NCI-H82 treated with DMSO at 0.1 percent for 48 hours (cell line): ENCODE results near the gene TMEM150B.
A peak's percentile ranks its signal among the peaks of the same experiment; 100 is the strongest.
"Not testable (repeated sequence)": the region's sequence is repeated elsewhere in the genome, so short reads cannot be mapped to it uniquely, and the experiment has no call there.

ENCODE experiments used
- DNase-seq: peaks from one replicate; lab custom pipeline; 2025; ENCODE audit not compliant: unreplicated experiment; lab: John Stamatoyannopoulos, UW

TMEM150B gene

GRCh38 chr19:55339889-55340783, 15.0 kb upstream of the TMEM150B start:
- no peak for DNase-seq

DNA sequence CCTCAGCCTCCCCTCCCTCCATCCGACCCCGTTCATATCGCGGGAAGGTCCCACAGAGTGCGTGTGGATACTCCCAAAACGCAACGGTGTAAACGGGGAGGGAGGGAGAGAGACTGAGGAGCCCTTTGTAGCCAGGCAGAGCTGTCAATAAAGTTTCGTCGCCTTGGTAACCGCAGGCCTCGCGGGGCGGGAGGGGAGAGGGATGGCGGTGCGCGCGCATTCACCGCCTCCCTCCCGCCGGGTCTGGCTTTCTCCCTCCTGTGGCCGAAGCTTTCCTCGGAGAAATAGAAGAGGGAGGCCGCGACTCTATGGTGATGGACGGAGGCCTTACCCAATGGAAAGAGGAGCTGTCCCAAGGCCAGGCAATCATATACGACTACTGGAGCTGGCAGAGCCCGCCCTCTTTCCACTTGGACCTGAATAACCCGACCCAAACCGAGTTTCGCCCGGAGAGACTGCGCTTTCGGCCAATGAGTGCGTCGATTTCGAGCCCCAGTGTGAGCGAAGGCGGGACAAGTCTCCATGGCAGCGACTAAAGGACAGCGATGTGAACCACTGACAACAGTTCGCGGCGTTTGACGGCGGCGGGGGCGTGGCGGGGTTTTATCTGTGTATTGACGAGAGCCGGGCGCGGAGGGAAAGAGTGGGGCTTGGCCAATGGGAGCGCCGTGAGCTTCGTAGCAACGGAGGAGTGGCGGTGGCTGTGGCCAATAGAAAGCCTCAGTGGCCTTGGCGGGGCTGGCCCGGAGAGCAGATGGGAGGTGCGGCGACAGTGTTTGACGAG, 14.2 kb upstream of the TMEM150B start, which contains the start of gene KMT5C:
TSS of gene KMT5C (plus strand) at position 772 of the 784 bp plus-strand sequence. CDS start 2,061 bp downstream, outside the sequence.
- peak; percentile 99 for DNase-seq

GRCh38 chr19:55336101-55336500, 11.0 kb upstream of the TMEM150B start:
- no peak for DNase-seq

DNA sequence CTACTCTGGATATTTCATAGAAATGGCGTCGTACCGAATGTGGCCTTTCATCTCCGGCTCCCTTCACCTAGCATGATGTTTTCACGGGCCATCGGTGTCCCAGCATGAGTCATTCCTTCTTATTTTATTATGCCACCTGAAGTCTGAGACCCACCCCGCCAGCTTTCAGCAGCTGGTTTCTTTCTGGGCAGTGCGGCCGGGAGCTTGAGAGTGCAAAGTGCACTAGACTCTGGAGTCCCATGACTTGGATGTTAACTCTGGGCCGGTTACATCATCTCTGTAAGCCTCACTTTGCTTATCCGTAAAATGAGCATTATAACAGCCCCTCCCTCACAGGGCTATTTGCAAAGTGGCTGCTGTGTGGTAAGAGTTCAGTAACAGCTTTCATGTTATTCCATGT, 8.7 kb upstream of the TMEM150B start:
- DNase-seq, result no peak

DNA sequence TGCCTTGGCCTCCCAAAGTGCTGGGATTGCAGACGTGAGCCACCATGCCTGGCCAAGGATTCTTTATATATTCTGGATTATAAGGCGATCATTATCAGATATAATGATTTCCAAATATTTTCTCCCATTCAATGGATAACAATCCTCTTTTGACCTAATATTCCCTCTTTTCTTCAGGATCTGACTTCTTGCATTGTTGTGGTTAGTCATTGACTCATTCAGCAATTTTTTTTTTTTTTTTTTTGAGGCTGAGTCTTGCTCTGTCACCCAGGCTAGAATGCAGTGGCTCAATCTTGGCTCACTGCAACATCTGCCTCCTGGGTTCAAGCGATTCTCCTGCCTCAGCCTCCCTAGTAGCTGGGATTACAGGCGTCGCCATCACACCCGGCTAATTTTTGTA, 4.7 kb upstream of the TMEM150B start:
- not testable (repeated sequence) for DNase-seq

DNA sequence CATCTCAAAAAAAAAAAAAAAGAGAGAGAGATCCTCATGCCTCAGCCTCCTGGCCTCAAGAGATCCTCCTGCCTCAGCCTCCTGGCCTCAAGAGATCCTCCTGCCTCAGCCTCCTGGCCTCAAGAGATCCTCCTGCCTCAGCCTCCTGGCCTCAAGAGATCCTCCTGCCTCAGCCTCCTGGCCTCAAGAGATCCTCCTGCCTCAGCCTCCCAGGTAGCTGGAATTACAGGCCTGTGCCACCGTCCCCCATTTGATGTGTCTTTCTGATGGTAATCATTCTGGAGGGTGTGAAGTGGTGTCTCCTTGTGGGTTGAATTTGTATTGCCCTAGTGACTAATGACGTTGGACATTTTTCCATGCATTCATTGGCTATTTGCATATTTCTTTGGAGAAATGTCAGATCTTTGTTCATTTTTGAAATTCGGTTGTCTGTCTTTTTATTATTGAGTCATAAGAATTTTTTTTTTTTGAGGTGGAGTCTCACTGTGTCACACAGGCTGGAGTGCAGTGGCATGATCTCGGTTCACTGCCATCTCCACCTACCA, 3.7 kb upstream of the TMEM150B start:
- DNase-seq, result not testable (repeated sequence)

- DNase-seq, result no peak
These were observed 479 bp downstream of the TMEM150B start for GRCh38 chr19:55324662-55325061.

GRCh38 chr19:55322204-55322885, 2.8 kb downstream of the TMEM150B start:
- no peak for DNase-seq

GRCh38 chr19:55321466-55322137, 3.5 kb downstream of the TMEM150B start:
- no peak for DNase-seq

DNA sequence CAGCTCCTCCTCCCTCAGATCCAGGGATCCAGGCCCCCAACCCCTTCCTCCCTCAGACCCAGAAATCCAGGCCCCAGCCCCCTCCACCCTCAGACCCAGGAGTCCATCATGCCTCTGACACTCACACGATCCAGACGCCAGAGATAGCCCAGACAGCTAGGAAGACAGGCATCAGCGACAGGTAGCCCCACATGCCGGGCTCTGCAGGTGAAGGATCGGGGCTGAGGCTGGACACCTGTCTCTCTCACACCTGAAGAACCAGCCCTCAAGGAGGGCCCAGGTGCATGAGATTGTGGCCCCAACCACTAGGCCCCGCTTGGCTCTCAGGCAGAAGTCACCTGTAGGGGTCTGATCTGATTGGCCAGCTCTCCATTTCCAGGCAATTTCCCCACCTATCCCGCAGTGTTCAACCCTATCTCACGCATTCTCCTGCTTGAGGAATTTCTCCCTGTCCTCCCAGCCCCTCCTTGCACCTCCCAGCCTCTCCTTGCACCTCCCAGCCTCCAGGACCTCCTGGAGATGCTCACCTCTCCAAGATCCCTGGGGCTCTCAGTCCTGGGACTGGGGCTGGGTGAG, 4.2 kb downstream of the TMEM150B start:
- DNase-seq, result no peak

DNA sequence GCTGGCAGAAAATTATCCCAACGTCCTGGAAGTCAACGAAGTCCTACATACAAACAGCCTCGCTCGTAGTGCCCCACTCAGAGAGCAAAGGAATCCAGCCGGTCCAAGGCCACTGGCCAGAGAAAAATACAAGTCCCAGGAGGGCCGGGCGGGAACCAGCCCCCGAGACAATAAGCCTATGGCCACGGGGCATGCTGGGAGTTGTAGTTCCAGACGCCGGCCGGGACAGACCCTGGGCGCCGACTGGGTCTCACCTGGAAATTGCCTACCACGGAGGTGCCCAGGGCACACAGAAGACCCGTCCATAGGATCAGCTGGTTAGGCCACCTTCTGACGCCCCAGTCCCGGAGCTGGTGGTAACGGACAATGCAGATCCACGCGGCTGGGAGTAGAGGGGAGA, 5.4 kb downstream of the TMEM150B start:
- DNase-seq, result no peak

DNA sequence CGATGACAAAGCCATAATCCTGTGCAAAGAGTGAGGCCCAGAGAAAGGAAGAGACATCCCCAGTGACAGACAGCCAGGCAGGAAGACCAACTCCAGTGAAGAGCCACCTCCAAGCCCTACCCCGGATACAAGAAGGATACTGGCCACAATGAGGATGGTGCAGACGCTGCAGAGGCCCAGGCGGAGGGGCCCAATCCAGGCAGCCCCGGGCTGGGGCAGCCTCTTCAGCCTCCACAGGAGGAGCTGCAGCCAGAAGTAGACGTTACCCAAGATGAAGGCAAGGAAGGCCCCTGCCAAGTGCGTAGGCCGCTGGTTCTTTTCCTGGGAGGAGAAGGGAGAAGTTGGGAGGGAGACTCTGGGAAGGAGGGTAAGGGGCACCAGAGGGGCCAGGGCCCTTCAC, 8.5 kb downstream of the TMEM150B start:
- no peak for DNase-seq

DNA sequence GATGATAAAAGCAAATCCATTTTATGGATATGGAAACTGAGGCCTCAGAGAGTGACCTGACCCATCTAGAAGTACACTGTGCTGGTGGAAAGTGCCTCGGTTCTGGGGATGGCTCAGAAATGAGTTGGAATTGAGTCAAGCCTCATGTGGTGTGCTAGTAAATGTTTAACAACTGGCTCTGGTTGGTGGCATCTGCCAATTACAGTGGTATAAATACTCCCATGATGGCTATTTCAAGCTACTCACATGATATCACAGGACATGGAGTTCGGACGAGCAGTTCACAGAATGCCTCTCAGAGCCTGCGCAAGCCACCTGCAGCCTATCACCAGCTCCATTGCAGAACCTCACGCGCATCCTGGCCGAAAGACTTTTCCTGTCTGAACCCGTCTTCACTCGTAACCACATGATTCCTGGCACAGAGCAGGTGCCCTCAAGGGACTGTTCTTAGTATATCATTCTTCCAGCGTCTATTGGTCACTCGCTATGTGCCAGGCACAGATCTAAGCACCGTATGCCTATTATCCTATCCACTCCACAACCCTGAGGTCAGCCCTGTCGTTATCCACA, 9.1 kb downstream of the TMEM150B start:
- no peak for DNase-seq

DNA sequence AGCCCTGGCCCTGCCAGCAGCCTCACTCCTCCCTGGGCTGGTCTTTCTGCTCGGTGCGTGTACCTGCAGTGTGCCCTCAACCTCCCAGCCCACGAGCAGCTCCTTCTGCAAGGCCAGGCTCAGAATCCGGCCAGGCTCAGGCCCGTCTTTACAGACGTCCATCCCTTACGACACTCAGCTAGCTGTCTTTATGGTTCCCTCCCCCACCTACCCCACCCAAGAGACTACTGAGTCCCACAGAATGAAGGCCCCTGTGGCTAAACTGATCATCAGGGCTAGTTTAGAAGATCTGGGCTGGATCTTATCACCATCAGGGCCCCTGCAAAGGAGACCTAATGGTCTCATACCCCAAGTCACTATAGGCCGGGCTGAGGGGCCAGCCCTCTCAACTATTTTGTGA, 10.7 kb downstream of the TMEM150B start:
- no peak for DNase-seq

DNA sequence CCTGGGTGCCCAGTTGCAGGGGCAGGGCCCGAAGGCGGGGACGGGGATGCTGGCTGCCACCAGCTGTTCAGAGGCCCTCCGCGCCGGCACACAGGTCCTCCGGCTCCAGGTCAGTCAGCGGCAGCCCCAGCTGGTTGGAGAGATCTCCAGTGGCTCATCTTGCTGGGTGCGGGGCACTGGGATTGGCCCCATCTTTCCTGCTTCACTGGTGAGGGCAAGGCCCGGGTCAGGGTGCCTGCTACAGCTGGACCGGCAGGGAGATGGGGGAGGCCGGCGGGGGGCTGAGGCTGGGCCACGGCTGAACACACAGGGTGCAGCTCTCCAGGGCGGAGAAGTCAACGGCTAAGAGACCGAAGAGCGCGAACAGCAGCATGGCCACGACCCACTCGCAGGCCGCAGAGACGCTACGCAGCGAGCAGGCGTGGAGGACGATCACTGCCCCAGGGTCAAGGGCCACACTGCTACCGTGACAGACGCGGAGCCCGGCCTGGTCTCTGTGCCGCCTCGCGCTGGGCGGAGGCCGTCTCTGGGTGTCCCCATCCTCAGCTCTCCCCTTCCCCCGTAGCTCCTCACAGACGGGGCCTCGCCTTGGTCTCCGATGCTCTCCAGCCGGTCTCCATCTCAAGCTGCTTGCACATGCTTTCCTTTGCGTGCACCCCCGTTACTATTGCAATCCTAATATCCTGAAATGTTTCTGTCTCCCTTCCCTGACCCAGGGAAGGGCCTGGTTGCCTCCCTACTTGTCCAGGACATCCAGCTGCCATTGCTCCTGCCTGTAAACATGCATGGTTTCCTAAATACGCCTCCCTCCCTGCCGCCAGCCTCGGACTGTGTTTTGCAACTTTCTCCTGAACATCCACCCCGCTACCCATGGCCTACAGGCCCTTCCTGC, 12.3 kb downstream of the TMEM150B start:
- no peak for DNase-seq

GRCh38 chr19:55311797-55312196, 13.3 kb downstream of the TMEM150B start:
- DNase-seq, result no peak

GRCh38 chr19:55311397-55311796, 13.7 kb downstream of the TMEM150B start:
- DNase-seq, result no peak

- DNase-seq, result no peak
These were observed 14.6 kb downstream of the TMEM150B start for GRCh38 chr19:55310498-55310897.

DNA sequence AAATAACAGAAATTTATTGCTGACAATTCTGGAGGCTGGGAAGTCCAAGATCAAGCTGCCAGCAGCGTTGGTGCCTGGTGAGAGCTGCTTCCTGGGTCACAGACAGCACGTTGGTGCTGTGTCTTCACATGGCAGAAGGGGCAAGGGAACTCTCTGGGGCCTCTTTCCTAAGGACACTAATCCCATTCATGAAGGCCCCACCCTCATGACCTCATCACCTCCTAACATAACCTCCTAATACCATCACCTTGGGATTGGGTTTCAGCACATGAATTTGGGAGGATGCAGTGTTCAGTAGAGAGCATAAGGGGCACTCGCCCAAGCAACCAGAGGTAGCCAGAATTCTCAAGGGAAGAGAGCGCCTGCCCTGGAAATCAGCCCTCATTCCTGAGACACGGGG, 15.7 kb downstream of the TMEM150B start:
- DNase-seq, result peak; percentile 9
